ENCODE data around the gene IPO7.
A peak's percentile ranks its signal among the peaks of the same experiment; 100 is the strongest.

Gene IPO7

GRCh38 chr11:9384535-9385326 lies at the start of gene IPO7:
IPO7 (plus strand) TSS chr11:9384652; CDS start chr11:9384764, 112 bp downstream.
- Histone ChIP-seq H3K9me3 (ENCODE audit: insufficient read depth, low read length) (no peaks in the 10 kb centered on the region), H3K9me2 (replicated peaks; ENCODE audit: insufficient read depth, low read length) (no peaks in the 10 kb centered on the region), H4K20me1 (ENCODE audit: low read depth, low read length) (peaks cover 29% of the 10 kb centered on the region), H3K27ac (ENCODE audit: low read depth, low read length) (peak within 1 kb of the TSS; percentile 69), H3K4me2 (ENCODE audit: low read depth, low read length, poor library complexity, severe bottlenecking) (peak within 1 kb of the TSS; percentile 81), H3K36me3 (ENCODE audit: low read length) (peaks cover 25% of the 10 kb centered on the region), H3K27me3 (ENCODE audit: low read length) (no peaks in the 10 kb centered on the region), H3F3A (ENCODE audit: insufficient read depth) (peaks cover 16% of the 10 kb centered on the region; the same call in 1 of the 2 replicates), H3K9ac (ENCODE audit: low read length) (peak within 1 kb of the TSS; percentile 96), H2AFZ (ENCODE audit: low read depth, low read length, severe bottlenecking) (peak within 1 kb of the TSS; percentile 85), H3K4me3 (ENCODE audit: insufficient read depth, low read length, poor library complexity, severe bottlenecking) (peak within 1 kb of the TSS; percentile 70), H3K79me2 (ENCODE audit: insufficient read depth, low read length) (peaks cover 52% of the 10 kb centered on the region)
- TF ChIP-seq CTCF (IDR thresholded peaks at IDR 0.05; ENCODE audit: insufficient read depth, low read length, poor library complexity, severe bottlenecking): peak; percentile 15
- no peak for TF ChIP-seq EZH2phosphoT487 (conservative IDR thresholded peaks at IDR 0.05; ENCODE audit: low read length)

DNA sequence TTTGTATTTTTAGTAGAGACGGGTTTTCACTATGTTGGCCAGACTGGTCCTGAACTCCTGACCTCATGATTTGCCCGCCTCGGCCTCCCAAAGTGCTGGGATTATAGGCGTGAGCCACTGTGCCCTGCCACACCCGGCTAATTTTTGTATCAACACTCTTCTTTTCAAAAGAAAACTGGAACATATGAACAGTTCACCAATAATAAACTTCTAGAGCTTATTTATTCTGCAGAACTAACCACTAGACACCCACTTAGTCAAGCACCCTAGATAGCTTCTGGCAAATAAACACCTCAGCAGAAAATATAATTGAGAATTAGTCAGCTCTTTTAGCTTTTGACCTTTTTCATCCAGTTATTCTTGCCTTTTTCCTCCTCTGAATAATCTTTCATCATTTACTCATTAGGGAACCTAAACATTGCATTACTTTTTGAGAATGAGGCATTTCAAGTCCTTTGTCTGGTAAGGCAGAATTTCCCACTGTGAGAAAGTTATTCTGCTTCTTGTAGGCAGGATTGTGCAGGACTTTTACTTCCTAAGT lies 42.7 kb upstream of the IPO7 start:
- H2AFZ ChIP-seq (ENCODE audit: low read depth, low read length, severe bottlenecking): no peak overlapping the region

DNA sequence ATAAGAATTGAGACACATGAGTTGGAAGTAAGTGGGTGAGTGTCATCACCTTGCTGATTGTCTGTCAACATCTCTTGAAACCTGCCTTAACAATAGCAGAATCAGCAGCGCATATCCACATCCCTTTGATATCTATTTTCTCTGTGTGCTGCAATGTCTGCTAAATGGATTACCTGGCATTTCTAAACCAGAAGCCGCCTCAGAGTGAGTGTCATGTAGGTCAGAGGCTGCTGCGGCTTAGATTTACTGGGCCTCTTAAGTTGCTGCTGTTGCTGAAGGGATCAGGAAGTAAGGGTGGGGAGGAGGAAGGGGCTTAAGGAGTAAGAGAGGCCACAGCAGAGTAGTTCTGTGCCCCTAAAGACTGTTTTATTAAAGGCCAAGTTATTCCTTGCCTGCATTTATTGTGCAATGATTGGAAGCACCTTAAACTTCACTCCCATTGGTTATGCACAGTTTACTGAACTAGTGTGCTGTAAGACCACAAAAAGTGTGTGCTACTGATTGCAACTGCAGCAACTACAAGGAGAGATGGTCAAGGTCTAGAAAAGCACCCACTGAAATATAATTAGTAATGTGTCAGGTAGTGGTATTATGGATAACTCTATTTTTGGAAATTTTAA lies 40.3 kb upstream of the IPO7 start:
- H3F3A ChIP-seq (ENCODE audit: insufficient read depth): no peaks in the 10 kb centered on the region
- TF ChIP-seq EZH2phosphoT487 (conservative IDR thresholded peaks at IDR 0.05; ENCODE audit: low read length) (no peak), CTCF (IDR thresholded peaks at IDR 0.05; ENCODE audit: insufficient read depth, low read length, poor library complexity, severe bottlenecking) (no peak)
- no peaks in the 10 kb centered on the region for H3K9me3 ChIP-seq (ENCODE audit: insufficient read depth, low read length)
- H4K20me1 ChIP-seq (ENCODE audit: low read depth, low read length): no peaks in the 10 kb centered on the region
- no peak overlapping the region for H3K4me3 ChIP-seq (ENCODE audit: insufficient read depth, low read length, poor library complexity, severe bottlenecking)
- no peak overlapping the region for H3K4me2 ChIP-seq (ENCODE audit: low read depth, low read length, poor library complexity, severe bottlenecking)
- no peak overlapping the region for H2AFZ ChIP-seq (ENCODE audit: low read depth, low read length, severe bottlenecking)
- no peaks in the 10 kb centered on the region for H3K36me3 ChIP-seq (ENCODE audit: low read length)
- no peak overlapping the region for H3K9ac ChIP-seq (ENCODE audit: low read length)
- H3K27ac ChIP-seq (ENCODE audit: low read depth, low read length): no peak overlapping the region
- H3K9me2 ChIP-seq (replicated peaks; ENCODE audit: insufficient read depth, low read length): no peaks in the 10 kb centered on the region
- no peaks in the 10 kb centered on the region for H3K27me3 ChIP-seq (ENCODE audit: low read length)
- H3K79me2 ChIP-seq (ENCODE audit: insufficient read depth, low read length): no peaks in the 10 kb centered on the region

More for the DNA sequence above, 42.7 kb upstream of the IPO7 start:
- no peak overlapping the region for H3K4me2 ChIP-seq (ENCODE audit: low read depth, low read length, poor library complexity, severe bottlenecking)
- no peak overlapping the region for H3K4me3 ChIP-seq (ENCODE audit: insufficient read depth, low read length, poor library complexity, severe bottlenecking)
- H3K36me3 ChIP-seq (ENCODE audit: low read length): no peaks in the 10 kb centered on the region
- H3K9me3 ChIP-seq (ENCODE audit: insufficient read depth, low read length): no peaks in the 10 kb centered on the region
- H3K27ac ChIP-seq (ENCODE audit: low read depth, low read length): no peak overlapping the region
- H3K79me2 ChIP-seq (ENCODE audit: insufficient read depth, low read length): no peaks in the 10 kb centered on the region
- no peaks in the 10 kb centered on the region for H4K20me1 ChIP-seq (ENCODE audit: low read depth, low read length)
- H3F3A ChIP-seq (ENCODE audit: insufficient read depth): no peaks in the 10 kb centered on the region
- TF ChIP-seq CTCF (IDR thresholded peaks at IDR 0.05; ENCODE audit: insufficient read depth, low read length, poor library complexity, severe bottlenecking) (no peak), EZH2phosphoT487 (conservative IDR thresholded peaks at IDR 0.05; ENCODE audit: low read length) (no peak)
- H3K9ac ChIP-seq (ENCODE audit: low read length): no peak overlapping the region
- H3K9me2 ChIP-seq (replicated peaks; ENCODE audit: insufficient read depth, low read length): no peaks in the 10 kb centered on the region
- H3K27me3 ChIP-seq (ENCODE audit: low read length): no peaks in the 10 kb centered on the region
